Heart left ventricle (tissue), 13 donors: ENCODE measurements around the gene WAC.

Experiments
- POLR2A ChIP-seq, 2 donors: fragments of 450-650 bp; IDR thresholded peaks; one replicate each; pipeline ENCODE4 v1.6.1; 2017; ENCODE audit warnings: antibody characterized with exemption in 2 of 2, mild to moderate bottlenecking in 2 of 2, moderate library complexity in 2 of 2
- TF ChIP-seq, protein P1 (sequence below), 12 donors: fragments of 200-600 bp; sonication (generic) in 4 of 12; IDR thresholded peaks; one replicate each; pipeline versions ENCODE4 v1.5.0 to v1.8.0; 2018 to 2022; ENCODE audit warnings: antibody characterized with exemption in 12 of 12, mild to moderate bottlenecking in 5 of 12
- donor health status: ischemic (EF 13 %, LVEDD 7.1; RV severe dilation, severe dysfunction).
- donor health status: DM: no; HTN: yes; CAD: no.
- donor health status: DM: no; HTN: no; CAD: no.
- donor health status: ischemic (EF 25% LVEDD 6.9; RV normal size, moderate dysfunction).
- donor health status: ischemic (EF 25% LVEDD 5.7; RV mildly dilated, moderate dysfunction).
- donor health status: ischemic (EF 35%, LVEDD 5.7; RV mildly dilated, moderate dysfunction).
- donor health status: nonischemic (EF 11% LVEDD 7.7; RV severe dilation, severe dysfunction).
- donor health status: DM: yes; HTN: yes; CAD: no.
- donor health status: PGD.
- donor health status: ischemic (EF 29% LVEDD 5.4; RV normal size, mild dysfunction).
- donor health status: nonischemic (EF 23%, LVEDD 6.1; RV moderate dilation, normal function).

DNA sequence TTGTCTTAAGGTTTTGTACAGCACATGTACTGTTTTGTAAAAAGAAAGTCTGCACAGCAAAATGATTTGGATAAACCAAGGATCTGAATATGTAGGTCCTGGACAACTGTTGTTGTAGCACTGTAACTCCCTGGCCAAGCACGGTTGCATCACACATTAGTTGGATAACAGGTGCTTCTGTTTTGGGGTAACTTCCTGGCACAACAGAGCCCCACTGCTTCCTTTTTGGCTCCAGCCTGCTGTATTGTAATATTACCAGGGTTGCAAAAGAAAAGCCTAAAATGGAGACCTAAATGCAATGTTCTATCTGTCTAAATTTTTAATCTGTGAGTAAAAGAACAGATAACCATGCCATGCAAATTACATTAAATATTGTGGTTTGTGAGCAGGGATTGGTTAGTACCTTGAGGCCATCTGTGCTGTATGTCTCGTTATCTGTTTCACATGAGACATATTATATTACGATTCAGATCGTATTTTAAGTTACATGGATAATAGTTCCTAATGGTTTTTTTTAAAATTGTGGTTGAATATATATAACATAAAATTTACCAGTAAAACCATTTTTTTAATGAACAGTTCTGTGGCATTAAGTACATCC, 27.5 kb upstream of the WAC start:
- TF ChIP-seq, protein P1, sequence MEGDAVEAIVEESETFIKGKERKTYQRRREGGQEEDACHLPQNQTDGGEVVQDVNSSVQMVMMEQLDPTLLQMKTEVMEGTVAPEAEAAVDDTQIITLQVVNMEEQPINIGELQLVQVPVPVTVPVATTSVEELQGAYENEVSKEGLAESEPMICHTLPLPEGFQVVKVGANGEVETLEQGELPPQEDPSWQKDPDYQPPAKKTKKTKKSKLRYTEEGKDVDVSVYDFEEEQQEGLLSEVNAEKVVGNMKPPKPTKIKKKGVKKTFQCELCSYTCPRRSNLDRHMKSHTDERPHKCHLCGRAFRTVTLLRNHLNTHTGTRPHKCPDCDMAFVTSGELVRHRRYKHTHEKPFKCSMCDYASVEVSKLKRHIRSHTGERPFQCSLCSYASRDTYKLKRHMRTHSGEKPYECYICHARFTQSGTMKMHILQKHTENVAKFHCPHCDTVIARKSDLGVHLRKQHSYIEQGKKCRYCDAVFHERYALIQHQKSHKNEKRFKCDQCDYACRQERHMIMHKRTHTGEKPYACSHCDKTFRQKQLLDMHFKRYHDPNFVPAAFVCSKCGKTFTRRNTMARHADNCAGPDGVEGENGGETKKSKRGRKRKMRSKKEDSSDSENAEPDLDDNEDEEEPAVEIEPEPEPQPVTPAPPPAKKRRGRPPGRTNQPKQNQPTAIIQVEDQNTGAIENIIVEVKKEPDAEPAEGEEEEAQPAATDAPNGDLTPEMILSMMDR (IDR thresholded peaks at IDR 0.05), result no peak
- TF ChIP-seq POLR2A (IDR thresholded peaks at IDR 0.05), result no peak
